Hepatocyte (in vitro differentiated cells): ENCODE measurements around the gene TMEM134. TPM values are rescaled to one million over a fixed set of nuclear protein-coding genes. Genes with fewer than 3 reads are reported as not detected.

ENCODE experiments used
- DNase-seq: peaks from one replicate; pipeline ENCODE4 v3.0.0-alpha.2; 2016; ENCODE audit warnings: low spot score
- H2AFZ ChIP-seq: fragments of 200-600 bp; sonication (generic); 2 replicates; pipeline ENCODE4 v1.6.0; 2016; ENCODE audit warnings: antibody characterized with exemption, mild to moderate bottlenecking
- H3K27ac ChIP-seq: fragments of 200-600 bp; sonication (generic); 2 replicates; pipeline ENCODE4 v1.5.1; 2016; ENCODE audit warnings: mild to moderate bottlenecking
- H3K27me3 ChIP-seq: fragments of 200-600 bp; sonication (generic); 2 replicates; pipeline ENCODE4 v1.6.1; 2016
- H3K36me3 ChIP-seq: fragments of 200-600 bp; sonication (generic); replicated peaks from 2 replicates; pipeline ENCODE4 v1.5.1; 2016; ENCODE audit warnings: low read depth; ENCODE audit not compliant: insufficient read depth
- H3K4me1 ChIP-seq: fragments of 200-600 bp; sonication (generic); 2 replicates; pipeline ENCODE4 v1.5.1; 2016; ENCODE audit warnings: mild to moderate bottlenecking, moderate library complexity; ENCODE audit not compliant: insufficient read depth
- H3K4me2 ChIP-seq: fragments of 200-600 bp; sonication (generic); 2 replicates; pipeline ENCODE4 v1.6.0; 2016
- H3K4me3 ChIP-seq: fragments of 200-600 bp; sonication (generic); 2 replicates; pipeline ENCODE4 v1.5.1; 2016; ENCODE audit warnings: mild to moderate bottlenecking
- H3K79me2 ChIP-seq: fragments of 200-600 bp; sonication (generic); 2 replicates; pipeline ENCODE4 v1.6.0; 2017; ENCODE audit warnings: mild to moderate bottlenecking
- H3K9me2 ChIP-seq: fragments of 200-600 bp; sonication (generic); replicated peaks from 2 replicates; pipeline ENCODE4 v1.6.0; 2017; ENCODE audit warnings: mild to moderate bottlenecking; ENCODE audit not compliant: insufficient read depth
- H3K9me3 ChIP-seq: fragments of 200-600 bp; sonication (generic); 2 replicates; pipeline ENCODE4 v1.5.1; 2016; ENCODE audit warnings: low read depth, mild to moderate bottlenecking
- H4K20me1 ChIP-seq: fragments of 200-600 bp; sonication (generic); 2 replicates; pipeline ENCODE4 v1.6.0; 2016; ENCODE audit warnings: mild to moderate bottlenecking; ENCODE audit not compliant: insufficient read depth, poor library complexity, severe bottlenecking
- EZH2 ChIP-seq: fragments of 200-600 bp; sonication (generic); IDR thresholded peaks from 2 replicates; pipeline ENCODE4 v1.6.1; 2016; ENCODE audit warnings: antibody characterized with exemption, mild to moderate bottlenecking, borderline replicate concordance
- EZH2phosphoT487 ChIP-seq: fragments of 200-600 bp; sonication (generic); IDR thresholded peaks from one replicate; pipeline ENCODE4 v1.6.1; 2018; ENCODE audit warnings: antibody characterized with exemption, mild to moderate bottlenecking, low read depth, moderate library complexity; ENCODE audit not compliant: unreplicated experiment, severe bottlenecking
- WGBS: methylation state at CpG from one replicate; pipeline ENCODE4 v1.1.6; 2016; ENCODE audit warnings: low lambda C conversion rate; ENCODE audit errors: missing lambda C conversion rate; 5-methylcytosine and 5-hydroxymethylcytosine counted together
- polyA plus RNA-seq: library from polyadenylated mRNA; unstranded; fragments of >200 nt; fragmentation: Nextera tagmentation; extraction: Ambion mirVana; gene quantifications from 2 replicates; pipeline ENCODE4 v1.2.1, GENCODE V29; 2016
- total RNA-seq: library from RNA; depleted of rRNA; stranded (reverse); fragments of >200 nt; gene quantifications from 2 replicates; pipeline ENCODE4 v1.2.3, GENCODE V29; 2014
- TF ChIP-seq, protein P1 (sequence below): fragments of 200-600 bp; sonication (generic); IDR thresholded peaks from 2 replicates; pipeline ENCODE4 v1.5.1; 2016; ENCODE audit warnings: antibody characterized with exemption, mild to moderate bottlenecking; ENCODE audit not compliant: poor library complexity

TMEM134 gene
- total and polyA plus RNA-seq, 2 experiments from 2014 or later: 43.2 to 93.7 TPM

GRCh38 chr11:67463680-67464410 lies 5.2 kb downstream of the TMEM134 start:
- H2AFZ ChIP-seq: peak overlapping the region; percentile 61
- peak overlapping the region; percentile 88 for H3K4me2 ChIP-seq
- 95% methylated on average over 19 of the region's 20 CpGs for WGBS

GRCh38 chr11:67463186-67463585 lies 5.9 kb downstream of the TMEM134 start:
- TF ChIP-seq EZH2phosphoT487 (no peak), EZH2 (no peak)
- TF ChIP-seq, protein P1, sequence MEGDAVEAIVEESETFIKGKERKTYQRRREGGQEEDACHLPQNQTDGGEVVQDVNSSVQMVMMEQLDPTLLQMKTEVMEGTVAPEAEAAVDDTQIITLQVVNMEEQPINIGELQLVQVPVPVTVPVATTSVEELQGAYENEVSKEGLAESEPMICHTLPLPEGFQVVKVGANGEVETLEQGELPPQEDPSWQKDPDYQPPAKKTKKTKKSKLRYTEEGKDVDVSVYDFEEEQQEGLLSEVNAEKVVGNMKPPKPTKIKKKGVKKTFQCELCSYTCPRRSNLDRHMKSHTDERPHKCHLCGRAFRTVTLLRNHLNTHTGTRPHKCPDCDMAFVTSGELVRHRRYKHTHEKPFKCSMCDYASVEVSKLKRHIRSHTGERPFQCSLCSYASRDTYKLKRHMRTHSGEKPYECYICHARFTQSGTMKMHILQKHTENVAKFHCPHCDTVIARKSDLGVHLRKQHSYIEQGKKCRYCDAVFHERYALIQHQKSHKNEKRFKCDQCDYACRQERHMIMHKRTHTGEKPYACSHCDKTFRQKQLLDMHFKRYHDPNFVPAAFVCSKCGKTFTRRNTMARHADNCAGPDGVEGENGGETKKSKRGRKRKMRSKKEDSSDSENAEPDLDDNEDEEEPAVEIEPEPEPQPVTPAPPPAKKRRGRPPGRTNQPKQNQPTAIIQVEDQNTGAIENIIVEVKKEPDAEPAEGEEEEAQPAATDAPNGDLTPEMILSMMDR: no peak
- no peak overlapping the region for H3K4me3 ChIP-seq
- H4K20me1 ChIP-seq: no peaks in the 10 kb centered on the region
- H3K4me2 ChIP-seq: no peak overlapping the region
- no peaks in the 10 kb centered on the region for H3K27me3 ChIP-seq
- WGBS: 91% methylated on average over 10 of the region's 10 CpGs
- H3K79me2 ChIP-seq: peaks cover 31% of the 10 kb centered on the region
- no peak overlapping the region for H2AFZ ChIP-seq
- no peaks in the 10 kb centered on the region for H3K9me3 ChIP-seq
- peaks cover 8% of the 10 kb centered on the region for H3K4me1 ChIP-seq
- H3K27ac ChIP-seq: no peak overlapping the region
- H3K9me2 ChIP-seq: no peaks in the 10 kb centered on the region
- no peaks in the 10 kb centered on the region for H3K36me3 ChIP-seq
- DNase-seq: no peak

More at GRCh38 chr11:67463680-67464410, 5.2 kb downstream of the TMEM134 start:
- Histone ChIP-seq H3K79me2 (peaks cover 37% of the 10 kb centered on the region), H3K9me2 (no peaks in the 10 kb centered on the region), H3K4me3 (no peak overlapping the region), H3K4me1 (peaks cover 8% of the 10 kb centered on the region), H3K27me3 (no peaks in the 10 kb centered on the region), H3K27ac (peak overlapping the region; percentile 78), H3K36me3 (no peaks in the 10 kb centered on the region), H4K20me1 (no peaks in the 10 kb centered on the region), H3K9me3 (no peaks in the 10 kb centered on the region)
- no peak for DNase-seq
- TF ChIP-seq EZH2: no peak
- TF ChIP-seq EZH2phosphoT487: no peak
- TF ChIP-seq, protein P1: no peak

DNA sequence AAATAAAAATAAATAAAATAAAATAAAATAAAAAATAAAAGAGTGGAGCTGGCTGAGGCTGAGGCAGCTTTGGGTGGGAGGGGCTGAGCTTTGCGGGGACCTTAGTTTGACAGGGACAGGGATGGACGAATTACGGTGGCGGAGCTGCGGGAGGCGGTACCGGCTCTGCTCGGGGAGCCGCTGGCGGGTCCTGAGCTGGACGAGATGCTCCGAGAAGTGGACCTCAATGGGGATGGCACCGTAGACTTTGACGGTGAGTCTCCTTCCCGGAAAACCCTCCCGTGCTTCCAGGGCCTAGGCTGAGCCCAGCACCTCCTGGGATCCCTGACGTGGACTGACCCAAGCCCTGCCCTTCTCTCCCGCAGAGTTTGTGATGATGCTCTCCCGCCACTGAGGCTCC lies 10.8 kb downstream of the TMEM134 start:
- TF ChIP-seq EZH2 (no peak), EZH2phosphoT487 (no peak)
- TF ChIP-seq, protein P1: no peak
- H3K27ac ChIP-seq: no peak overlapping the region
- H3K4me2 ChIP-seq: no peak overlapping the region
- DNase-seq: no peak
- H3K9me2 ChIP-seq: no peaks in the 10 kb centered on the region
- no peak overlapping the region for H3K4me3 ChIP-seq
- H3K27me3 ChIP-seq: no peaks in the 10 kb centered on the region
- WGBS: 95% methylated on average over 19 of the region's 19 CpGs
- H3K79me2 ChIP-seq: no peaks in the 10 kb centered on the region
- H3K4me1 ChIP-seq: no peaks in the 10 kb centered on the region
- H2AFZ ChIP-seq: no peak overlapping the region
- H3K36me3 ChIP-seq: no peaks in the 10 kb centered on the region
- H4K20me1 ChIP-seq: no peaks in the 10 kb centered on the region
- H3K9me3 ChIP-seq: no peaks in the 10 kb centered on the region
